Fibroblast of the aortic adventitia (primary cell): ENCODE results near the gene TNFSF9. TPM values are rescaled to one million over a fixed set of nuclear protein-coding genes. Genes with fewer than 3 reads are reported as not detected.

Source experiments
- DNase-seq: peaks from one replicate; pipeline ENCODE4 v3.0.0-alpha.2; 2010; ENCODE audit warnings: low read depth
- H3K4me3 ChIP-seq: 2 replicates; pipeline ENCODE4 v1.5.1; 2011; ENCODE audit warnings: low read depth, mild to moderate bottlenecking, control low read depth, low read length, moderate library complexity
- total RNA-seq: library from RNA; depleted of rRNA; stranded (reverse); fragments of >200 nt; gene quantifications from 2 replicates; pipeline ENCODE4 v1.2.3, GENCODE V29; 2012; ENCODE audit warnings: low replicate concordance
- TF ChIP-seq, protein P1 (sequence below): IDR thresholded peaks from 2 replicates; pipeline ENCODE4 v1.5.1; 2011; ENCODE audit warnings: mild to moderate bottlenecking, low read length, control low read depth, inconsistent platforms; ENCODE audit not compliant: insufficient read depth

The TNFSF9 gene
- total RNA-seq, 1 donor = 2.6 TPM

DNA sequence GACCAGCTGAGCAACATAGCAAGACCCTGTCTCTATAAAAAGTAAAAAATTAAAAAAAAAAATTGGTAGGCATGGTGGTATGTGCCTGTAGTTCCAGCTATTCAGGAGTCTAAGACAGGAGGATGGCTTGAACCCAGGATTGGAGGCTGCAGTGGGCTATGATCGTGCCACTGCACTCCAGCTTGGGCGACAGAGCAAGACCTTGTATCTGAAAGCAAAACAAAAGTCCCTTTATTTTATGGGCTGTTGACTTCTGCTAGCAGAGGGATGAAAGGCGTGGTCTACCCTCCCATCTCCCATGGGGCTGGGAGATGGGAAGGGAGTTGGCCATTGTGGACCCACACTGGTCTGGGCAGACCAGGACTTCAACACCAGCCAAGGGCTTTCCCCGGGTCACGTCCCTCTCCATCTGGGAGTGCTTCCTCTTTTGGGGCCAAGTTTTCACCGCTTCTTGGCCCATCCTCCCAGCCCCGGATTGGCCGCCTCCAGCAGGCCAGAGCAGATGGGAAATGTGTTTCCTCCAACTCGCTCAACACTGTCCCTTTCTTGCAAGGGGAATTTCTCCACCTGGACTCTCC, 2.2 kb upstream of the TNFSF9 start:
- TF ChIP-seq, protein P1, sequence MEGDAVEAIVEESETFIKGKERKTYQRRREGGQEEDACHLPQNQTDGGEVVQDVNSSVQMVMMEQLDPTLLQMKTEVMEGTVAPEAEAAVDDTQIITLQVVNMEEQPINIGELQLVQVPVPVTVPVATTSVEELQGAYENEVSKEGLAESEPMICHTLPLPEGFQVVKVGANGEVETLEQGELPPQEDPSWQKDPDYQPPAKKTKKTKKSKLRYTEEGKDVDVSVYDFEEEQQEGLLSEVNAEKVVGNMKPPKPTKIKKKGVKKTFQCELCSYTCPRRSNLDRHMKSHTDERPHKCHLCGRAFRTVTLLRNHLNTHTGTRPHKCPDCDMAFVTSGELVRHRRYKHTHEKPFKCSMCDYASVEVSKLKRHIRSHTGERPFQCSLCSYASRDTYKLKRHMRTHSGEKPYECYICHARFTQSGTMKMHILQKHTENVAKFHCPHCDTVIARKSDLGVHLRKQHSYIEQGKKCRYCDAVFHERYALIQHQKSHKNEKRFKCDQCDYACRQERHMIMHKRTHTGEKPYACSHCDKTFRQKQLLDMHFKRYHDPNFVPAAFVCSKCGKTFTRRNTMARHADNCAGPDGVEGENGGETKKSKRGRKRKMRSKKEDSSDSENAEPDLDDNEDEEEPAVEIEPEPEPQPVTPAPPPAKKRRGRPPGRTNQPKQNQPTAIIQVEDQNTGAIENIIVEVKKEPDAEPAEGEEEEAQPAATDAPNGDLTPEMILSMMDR = no peak
- DNase-seq = peak; percentile 46

DNA sequence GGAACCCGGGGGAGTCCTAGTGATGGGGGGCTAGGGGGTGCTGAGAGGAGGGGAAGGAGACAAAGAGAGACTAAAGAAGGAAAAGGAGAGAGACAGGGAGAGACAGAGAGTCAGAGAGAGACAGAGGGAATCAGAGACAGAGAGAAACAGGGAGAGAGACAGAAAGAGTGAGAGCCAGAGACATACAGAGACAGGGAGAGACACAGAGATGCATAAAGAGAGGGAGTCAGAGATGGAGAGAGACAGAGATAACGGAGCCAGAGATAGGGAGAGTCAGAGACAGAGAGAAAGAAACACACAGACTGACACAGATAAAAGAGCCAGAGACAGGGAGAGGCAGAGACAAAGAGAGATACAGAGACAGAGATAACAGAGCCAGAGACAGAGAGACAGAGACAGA, 1.5 kb upstream of the TNFSF9 start:
- H3K4me3 ChIP-seq = no peak overlapping the region
- TF ChIP-seq, protein P1 = no peak
- no peak for DNase-seq

More for the DNA sequence above, 2.2 kb upstream of the TNFSF9 start:
- H3K4me3 ChIP-seq = no peak overlapping the region

DNA sequence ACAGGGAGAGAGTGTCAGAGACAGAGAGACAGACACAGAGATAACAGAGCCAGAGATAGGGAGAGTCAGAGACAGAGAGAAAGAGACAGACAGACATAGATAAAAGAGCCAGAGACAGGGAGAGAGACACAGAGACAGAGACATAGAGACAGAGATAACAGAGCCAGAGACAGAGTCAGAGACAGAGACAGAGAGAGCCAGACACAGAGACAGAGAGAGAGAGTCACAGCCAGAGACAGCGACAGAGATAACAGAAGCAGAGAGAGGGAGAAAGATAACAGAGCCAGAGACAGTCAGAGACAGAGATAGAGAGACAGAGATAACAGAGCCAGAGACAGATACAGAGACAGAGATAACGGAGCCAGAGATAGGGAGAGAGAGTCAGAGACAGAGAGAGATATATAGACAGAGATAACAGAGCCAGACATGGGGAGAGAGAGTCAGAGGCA, 865 bp upstream of the TNFSF9 start:
- H3K4me3 ChIP-seq = peak overlapping the region; percentile 96
- no peak for DNase-seq

DNA sequence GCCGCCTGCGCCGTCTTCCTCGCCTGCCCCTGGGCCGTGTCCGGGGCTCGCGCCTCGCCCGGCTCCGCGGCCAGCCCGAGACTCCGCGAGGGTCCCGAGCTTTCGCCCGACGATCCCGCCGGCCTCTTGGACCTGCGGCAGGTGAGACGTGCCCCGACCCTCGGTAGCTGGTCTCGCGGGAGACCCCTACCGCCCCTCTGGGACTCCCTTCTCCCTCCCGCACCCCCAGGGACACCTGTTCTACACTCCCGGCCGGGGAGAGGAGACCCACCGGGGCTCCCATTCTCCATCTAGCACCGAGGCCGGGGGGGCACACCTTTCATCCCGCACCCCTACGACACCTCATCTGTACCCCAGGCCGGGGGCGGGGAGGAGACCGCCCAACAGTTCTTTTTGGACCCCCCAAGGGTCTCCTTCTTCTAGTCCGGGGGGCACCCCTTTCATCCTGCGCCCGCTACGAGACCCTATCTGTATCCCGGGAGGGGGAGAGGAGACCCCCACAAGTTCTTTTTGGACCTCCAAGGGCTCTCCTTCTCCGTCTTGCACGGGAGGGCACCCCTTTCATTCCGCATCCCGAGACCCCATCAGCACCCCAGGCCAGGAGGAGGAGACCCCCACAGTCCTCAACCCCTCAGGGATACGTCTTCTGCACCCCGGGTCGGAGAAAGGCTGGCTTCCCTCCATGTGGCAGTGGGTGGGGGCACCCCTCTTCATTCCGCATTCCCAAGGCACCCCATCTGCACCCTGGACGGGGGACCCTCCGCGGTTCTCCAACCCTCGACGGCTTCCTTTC, 533 bp downstream of the TNFSF9 start:
- TF ChIP-seq, protein P1 = no peak
- H3K4me3 ChIP-seq = peak overlapping the region; percentile 96
- DNase-seq = no peak

More for the DNA sequence above, 865 bp upstream of the TNFSF9 start:
- TF ChIP-seq, protein P1 = no peak

DNA sequence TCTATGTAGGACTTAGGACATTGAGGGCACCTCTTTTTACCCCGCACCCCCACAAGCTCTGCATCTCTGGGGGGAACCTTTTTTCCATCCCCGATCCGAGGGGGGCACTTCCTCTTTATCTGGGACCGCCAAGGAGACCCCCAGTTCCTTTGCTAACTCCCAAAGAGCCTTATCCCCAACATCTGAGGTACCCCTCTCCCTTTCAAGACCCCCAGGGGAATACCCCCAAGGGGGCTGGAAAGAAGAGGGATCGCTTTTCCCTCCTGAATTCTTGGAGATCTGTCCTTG, 1.1 kb downstream of the TNFSF9 start:
- no peak for DNase-seq
- H3K4me3 ChIP-seq = peak overlapping the region; percentile 96
- TF ChIP-seq, protein P1 = no peak

DNA sequence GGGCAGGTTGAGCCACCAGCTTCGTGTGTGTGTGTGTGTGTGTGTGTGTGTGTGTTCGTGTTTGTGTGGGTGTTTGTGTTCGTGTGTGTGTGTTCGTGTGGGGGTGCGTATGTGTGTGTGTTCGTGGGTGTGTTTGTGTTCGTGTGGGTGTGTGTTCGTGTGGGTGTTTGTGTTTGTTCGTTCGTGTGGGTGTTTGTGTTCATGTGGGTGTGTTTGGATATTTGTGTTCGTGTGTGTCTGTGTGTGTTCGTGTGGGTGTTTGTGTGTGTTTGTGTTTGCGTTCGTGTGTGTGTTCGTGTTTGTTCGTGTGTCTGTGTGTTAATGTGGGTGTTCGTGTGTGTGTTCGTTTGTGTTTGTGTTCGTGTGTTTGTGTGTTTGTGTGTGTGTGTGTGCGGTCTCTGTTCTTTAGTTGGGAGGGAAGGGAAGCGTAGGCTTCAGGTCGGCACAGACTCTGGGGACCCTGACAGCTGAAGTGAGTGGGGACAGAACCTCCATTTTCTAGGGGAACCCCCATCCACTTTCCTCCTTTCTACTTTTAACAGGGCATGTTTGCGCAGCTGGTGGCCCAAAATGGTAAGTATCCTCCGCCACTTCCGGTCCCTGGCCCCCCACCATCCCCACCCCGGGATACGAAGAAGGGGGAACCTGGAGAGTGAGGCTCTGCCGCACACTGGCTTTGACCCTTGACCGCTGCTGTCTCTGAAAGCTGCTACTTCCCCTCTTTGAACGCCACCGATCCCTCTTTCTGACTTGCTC, 1.6 kb downstream of the TNFSF9 start:
- H3K4me3 ChIP-seq = peak overlapping the region; percentile 96
- no peak for DNase-seq
- TF ChIP-seq, protein P1 = no peak
